Hematopoietic multipotent progenitor cell treated with erythropoietin and hydrocortisone succinate and interleukin-3 and kit ligand, for 4 days (in vitro differentiated cells): ENCODE data around the gene CMTM8.

ENCODE experiments used
- DNase-seq: peaks from one replicate; pipeline ENCODE4 v3.0.0-alpha.2; 2015

The CMTM8 gene

GRCh38 chr3:32309654-32310242 is 71.3 kb downstream of the CMTM8 start:
- peak; percentile 11 for DNase-seq

GRCh38 chr3:32310336-32310735 is 71.9 kb downstream of the CMTM8 start:
- DNase-seq = no peak

- no peak for DNase-seq
Measured at GRCh38 chr3:32310918-32311839, 72.7 kb downstream of the CMTM8 start.

- no peak for DNase-seq
Measured at GRCh38 chr3:32312251-32312650, 73.8 kb downstream of the CMTM8 start.

GRCh38 chr3:32313169-32313568 is 74.7 kb downstream of the CMTM8 start:
- no peak for DNase-seq

- no peak for DNase-seq
Measured at GRCh38 chr3:32313723-32314473, 75.4 kb downstream of the CMTM8 start.

- DNase-seq = no peak
Measured at GRCh38 chr3:32315441-32315840, 77.0 kb downstream of the CMTM8 start.

- no peak for DNase-seq
Measured at GRCh38 chr3:32316319-32316718, 77.8 kb downstream of the CMTM8 start.

GRCh38 chr3:32316976-32317375 is 78.5 kb downstream of the CMTM8 start:
- DNase-seq = no peak

- DNase-seq = no peak
Measured at GRCh38 chr3:32319607-32320006, 81.1 kb downstream of the CMTM8 start.

- no peak for DNase-seq
Measured at GRCh38 chr3:32320080-32320479, 81.6 kb downstream of the CMTM8 start.

- peak; percentile 20 for DNase-seq
Measured at GRCh38 chr3:32321095-32321790, 82.8 kb downstream of the CMTM8 start.

- no peak for DNase-seq
Measured at GRCh38 chr3:32322311-32322710, 83.8 kb downstream of the CMTM8 start.

- DNase-seq = no peak
Measured at GRCh38 chr3:32323604-32324003, 85.1 kb downstream of the CMTM8 start.

GRCh38 chr3:32325201-32325600 is 86.7 kb downstream of the CMTM8 start:
- DNase-seq = no peak

- DNase-seq = no peak
Measured at GRCh38 chr3:32325927-32326326, 87.4 kb downstream of the CMTM8 start.

GRCh38 chr3:32326795-32327194 is 88.3 kb downstream of the CMTM8 start:
- no peak for DNase-seq

- peak; percentile 43 for DNase-seq
Measured at GRCh38 chr3:32334675-32335074, 96.2 kb downstream of the CMTM8 start.

GRCh38 chr3:32335365-32336112 is 97.1 kb downstream of the CMTM8 start:
- no peak for DNase-seq

- peak; percentile 20 for DNase-seq
Measured at GRCh38 chr3:32336113-32336498, 97.6 kb downstream of the CMTM8 start.

GRCh38 chr3:32337505-32337904 is 99.0 kb downstream of the CMTM8 start:
- no peak for DNase-seq

GRCh38 chr3:32340039-32340438 is 101.6 kb downstream of the CMTM8 start:
- DNase-seq = peak; percentile 75
